Spleen (tissue), 11 donors: ENCODE measurements around the gene RAB3IL1. TPM values are rescaled to one million over a fixed set of nuclear protein-coding genes. Genes with fewer than 3 reads are reported as not detected.

Experiments
- DNase-seq: peaks from one replicate; pipeline ENCODE4 v3.0.0-alpha.2; 2020
- H3K27ac ChIP-seq, 8 donors: fragments of 200-600 bp; sonication (generic) in 7 of 8; 1 replicate in 4 of 8; 2 replicates in 4 of 8; pipeline versions ENCODE4 v1.5.0 to v1.8.0; 2016 to 2021; ENCODE audit warnings: inconsistent platforms in 4 of 8, mild to moderate bottlenecking in 4 of 8, moderate library complexity in 1 of 8
- H3K27me3 ChIP-seq, 7 donors: fragments of 200-600 bp; sonication (generic) in 6 of 7; replicated peaks in 1 of 7; 1 replicate in 4 of 7; 2 replicates in 3 of 7; pipeline versions ENCODE4 v1.5.0 to v1.8.0; 2016 to 2021; ENCODE audit warnings: inconsistent platforms in 3 of 7, mild to moderate bottlenecking in 1 of 7
- H3K36me3 ChIP-seq, 6 donors: fragments of 200-600 bp; sonication (generic) in 5 of 6; 1 replicate in 4 of 6; 2 replicates in 2 of 6; pipeline versions ENCODE4 v1.5.0 to v1.8.0; 2016 to 2021; ENCODE audit warnings: inconsistent platforms in 2 of 6
- H3K4me1 ChIP-seq, 6 donors: fragments of 200-600 bp; sonication (generic) in 5 of 6; 1 replicate in 3 of 6; 2 replicates in 3 of 6; pipeline versions ENCODE4 v1.5.0 to v1.8.0; 2016 to 2021; ENCODE audit warnings: inconsistent platforms in 3 of 6
- H3K4me3 ChIP-seq, 8 donors: fragments of 200-600 bp; sonication (generic) in 7 of 8; 1 replicate in 4 of 8; 2 replicates in 4 of 8; pipeline versions ENCODE4 v1.5.0 to v1.8.0; 2016 to 2021; ENCODE audit warnings: inconsistent platforms in 4 of 8, mild to moderate bottlenecking in 4 of 8, moderate library complexity in 2 of 8
- H3K9me3 ChIP-seq, 8 donors: fragments of 200-600 bp; sonication (generic) in 7 of 8; 1 replicate in 4 of 8; 2 replicates in 4 of 8; pipeline versions ENCODE4 v1.5.0 to v1.8.0; 2016 to 2021; ENCODE audit warnings: inconsistent platforms in 4 of 8
- POLR2A ChIP-seq, 3 donors: fragments of 450-650 bp; IDR thresholded peaks; one replicate each; pipeline ENCODE4 v1.5.1; 2017; ENCODE audit warnings: antibody characterized with exemption in 3 of 3, mild to moderate bottlenecking in 1 of 3
- POLR2AphosphoS5 ChIP-seq, 3 donors: sonication (generic); formaldehyde crosslinking; IDR thresholded peaks; one replicate each; pipeline ENCODE4 v1.5.1; 2017; ENCODE audit warnings: antibody characterized with exemption in 3 of 3
- WGBS, 5 donors: extraction: QIAGEN DNeasy Blood & Tissue Kit in 3 of 5; methylation state at CpG; one replicate each; pipeline versions ENCODE4 v1.1.5 to v1.1.7; 2013 to 2018; 5-methylcytosine and 5-hydroxymethylcytosine counted together
- intact Hi-C: fragments of 100-400 bp; cut with DNase I; formaldehyde crosslinking; loops from one replicate; pipeline ENCODE4 v1.15.0; 2023; ENCODE audit warnings: low total_unique reads
- polyA plus RNA-seq, 3 donors: library from polyadenylated mRNA; stranded (reverse); fragments of 200-250 nt; gene quantifications; one replicate each; pipeline ENCODE4 v1.2.1, GENCODE V29; 2013
- total RNA-seq, 7 donors: library from RNA; depleted of rRNA in 3 of 7; stranded (reverse); fragments of >200 nt in 3 of 7; fragmentation: NEBNext Ultra II Directional in 4 of 7; extraction: Animal tissue kit (Norgen Biotek cat#: 25700) in 4 of 7; gene quantifications; one replicate each; pipeline versions ENCODE4 v1.1.0 to v1.2.1, GENCODE V29; 2016 to 2021
- TF ChIP-seq, protein P1 (sequence below), 11 experiments: fragments of 200-600 bp in 7 of 11; fragments of 450-650 bp in 4 of 11; sonication (generic) in 4 of 11; IDR thresholded peaks in 8 of 11; conservative IDR thresholded peaks in 3 of 11; 1 replicate in 7 of 11; 2 replicates in 4 of 11; pipeline versions ENCODE4 v1.4.0 to v1.8.0; 2016 to 2021; ENCODE audit warnings: antibody characterized with exemption in 11 of 11, inconsistent platforms in 4 of 11, mild to moderate bottlenecking in 1 of 11
- donor health status: healthy with polysubstance abuse.
- donor health status: DM: no; HTN: no; CAD: no; lungs with moderate emphysema.
- donor health status: DM: no; HTN: no; CAD: no.
- donor health status: Bipolar disorder and iron deficiency.
- donor health status: healthy.
- donor health status: DM: no; HTN: no; CAD: no.
- donor health status: DM: yes; HTN: yes; CAD: no.

Gene RAB3IL1
- total and polyA plus RNA-seq, 10 donors, result 6.5 to 57.1 (median 34.6) TPM

DNA sequence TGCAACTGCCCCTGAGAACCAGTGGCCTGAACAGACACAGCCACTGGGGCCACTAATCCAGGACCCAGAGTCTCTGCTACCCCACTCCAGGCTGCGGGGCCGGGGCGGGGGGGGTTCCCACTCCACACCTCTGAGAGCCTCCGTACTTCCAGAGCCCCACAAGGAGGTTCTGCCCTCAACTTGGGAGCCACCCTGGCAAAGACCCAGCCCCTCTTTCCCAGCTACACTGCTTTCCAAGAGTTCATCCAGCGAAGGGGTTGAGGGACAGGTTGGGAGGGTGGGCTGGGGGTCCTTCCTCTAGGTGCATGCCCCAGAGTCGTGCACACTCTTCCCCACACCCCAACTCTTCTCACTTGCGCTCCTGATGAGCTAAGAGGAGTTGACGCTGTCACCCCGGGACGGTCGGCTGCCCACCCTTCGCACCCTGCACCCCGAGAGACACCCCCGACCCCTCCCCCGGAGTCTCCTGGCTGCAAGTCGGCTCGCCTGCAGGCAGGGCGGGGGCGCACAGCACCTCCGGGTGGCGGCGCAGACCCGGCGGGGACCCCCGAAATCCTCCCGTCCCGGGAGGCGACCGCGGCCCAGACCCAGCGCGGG, 531 bp downstream of the RAB3IL1 start:
- H3K4me3 ChIP-seq, result peak overlapping the region; percentile 40 to 79 (median 52)
- no peak for DNase-seq
- no peaks in the 10 kb centered on the region for H3K9me3 ChIP-seq
- intact Hi-C loops, result no loop called here
- TF ChIP-seq, protein P1, sequence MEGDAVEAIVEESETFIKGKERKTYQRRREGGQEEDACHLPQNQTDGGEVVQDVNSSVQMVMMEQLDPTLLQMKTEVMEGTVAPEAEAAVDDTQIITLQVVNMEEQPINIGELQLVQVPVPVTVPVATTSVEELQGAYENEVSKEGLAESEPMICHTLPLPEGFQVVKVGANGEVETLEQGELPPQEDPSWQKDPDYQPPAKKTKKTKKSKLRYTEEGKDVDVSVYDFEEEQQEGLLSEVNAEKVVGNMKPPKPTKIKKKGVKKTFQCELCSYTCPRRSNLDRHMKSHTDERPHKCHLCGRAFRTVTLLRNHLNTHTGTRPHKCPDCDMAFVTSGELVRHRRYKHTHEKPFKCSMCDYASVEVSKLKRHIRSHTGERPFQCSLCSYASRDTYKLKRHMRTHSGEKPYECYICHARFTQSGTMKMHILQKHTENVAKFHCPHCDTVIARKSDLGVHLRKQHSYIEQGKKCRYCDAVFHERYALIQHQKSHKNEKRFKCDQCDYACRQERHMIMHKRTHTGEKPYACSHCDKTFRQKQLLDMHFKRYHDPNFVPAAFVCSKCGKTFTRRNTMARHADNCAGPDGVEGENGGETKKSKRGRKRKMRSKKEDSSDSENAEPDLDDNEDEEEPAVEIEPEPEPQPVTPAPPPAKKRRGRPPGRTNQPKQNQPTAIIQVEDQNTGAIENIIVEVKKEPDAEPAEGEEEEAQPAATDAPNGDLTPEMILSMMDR (IDR thresholded peaks at IDR 0.05 in 8 of 11, conservative IDR thresholded peaks at IDR 0.05 in 3 of 11), result no peak
- no peak for TF ChIP-seq POLR2AphosphoS5 (IDR thresholded peaks at IDR 0.05)
- TF ChIP-seq POLR2A (IDR thresholded peaks at IDR 0.05), result no peak
- WGBS, 5 donors, result 4 to 9% (median 5%) methylated on average over 14 to 32 of the region's 32 CpGs
- peaks cover 5 to 73% (median 48%) of the 10 kb centered on the region in 6 donors for H3K4me1 ChIP-seq
- H3K27me3 ChIP-seq, result peaks cover 0 to 51% (median 22%) of the 10 kb centered on the region in 7 donors
- no peaks in the 10 kb centered on the region for H3K36me3 ChIP-seq
- peak overlapping the region in 7 of 8 donors; percentile 67 to 82 (median 73) for H3K27ac ChIP-seq

DNA sequence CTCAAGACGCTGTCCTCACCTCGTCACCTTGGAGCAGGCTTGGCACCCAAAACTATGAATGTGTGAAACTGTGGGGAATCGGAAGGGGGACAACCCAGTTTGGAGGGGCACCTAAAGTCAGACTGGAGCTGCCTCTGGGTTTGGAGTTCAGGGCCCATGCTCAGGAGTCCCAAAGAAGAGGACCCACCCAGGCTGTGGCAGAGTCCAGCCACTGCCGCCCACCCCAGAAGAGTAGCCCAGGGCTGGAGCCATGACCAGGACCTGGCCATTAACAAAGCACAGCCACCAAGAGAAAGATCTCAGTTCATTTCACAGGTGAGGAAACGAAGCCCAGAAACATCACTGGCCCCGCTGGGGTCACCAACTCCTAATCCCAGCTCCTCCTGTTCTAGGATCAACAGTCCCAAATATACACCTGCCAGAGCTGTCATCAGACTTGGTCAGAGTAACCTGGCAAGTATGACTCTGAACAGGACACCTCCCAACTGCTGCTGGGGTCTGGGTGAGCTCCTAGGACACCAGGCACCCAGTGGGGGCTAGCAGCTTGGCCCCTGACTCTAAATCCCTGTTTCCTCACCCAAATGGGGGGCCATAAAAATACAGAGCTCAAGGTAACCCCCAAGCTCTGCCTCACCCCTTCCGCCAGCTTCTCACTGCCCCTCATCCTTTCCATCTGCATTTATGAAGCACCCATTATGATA, 2.7 kb downstream of the RAB3IL1 start:
- WGBS, 5 donors, result 78 to 95% (median 89%) methylated on average over 7 of the region's 7 CpGs
- Histone ChIP-seq H3K36me3 (no peaks in the 10 kb centered on the region), H3K27me3 (peaks cover 0 to 47% (median 22%) of the 10 kb centered on the region in 7 donors), H3K4me3 (peak overlapping the region in 3 of 8 donors; percentile 52 to 79 (median 66)), H3K9me3 (no peaks in the 10 kb centered on the region), H3K4me1 (peaks cover 8 to 87% (median 59%) of the 10 kb centered on the region in 6 donors), H3K27ac (peak overlapping the region in 4 of 8 donors; percentile 1 to 82 (median 48))
- intact Hi-C loops, result no loop called here
- DNase-seq, result no peak
- TF ChIP-seq POLR2AphosphoS5 (IDR thresholded peaks at IDR 0.05) (no peak), POLR2A (IDR thresholded peaks at IDR 0.05) (no peak)
- TF ChIP-seq, protein P1 (IDR thresholded peaks at IDR 0.05 in 8 of 11, conservative IDR thresholded peaks at IDR 0.05 in 3 of 11), result no peak

GRCh38 chr11:61913699-61914395, 3.5 kb downstream of the RAB3IL1 start:
- Histone ChIP-seq H3K4me1 (peaks cover 8 to 89% (median 59%) of the 10 kb centered on the region in 6 donors), H3K27me3 (peaks cover 0 to 40% (median 22%) of the 10 kb centered on the region in 7 donors), H3K27ac (peak overlapping the region in 3 of 8 donors; percentile 15 to 82 (median 82)), H3K9me3 (no peaks in the 10 kb centered on the region), H3K4me3 (no peak overlapping the region), H3K36me3 (no peaks in the 10 kb centered on the region)
- TF ChIP-seq POLR2A (IDR thresholded peaks at IDR 0.05), result no peak
- TF ChIP-seq POLR2AphosphoS5 (IDR thresholded peaks at IDR 0.05), result no peak
- TF ChIP-seq, protein P1 (IDR thresholded peaks at IDR 0.05 in 8 of 11, conservative IDR thresholded peaks at IDR 0.05 in 3 of 11), result no peak
- WGBS, 5 donors, result 82 to 90% (median 85%) methylated on average over 7 to 8 of the region's 8 CpGs
- intact Hi-C loops, result no loop called here
- peak; percentile 30 for DNase-seq
